ENCODE data around the gene PCYOX1L.

Gene PCYOX1L

GRCh38 chr5:149357370-149358293 lies at the start of gene PCYOX1L:
TSS of gene PCYOX1L (plus strand) at chr5:149358046. CDS start at chr5:149358069, 23 bp downstream.
- DNase-seq (ENCODE audit: low read depth in 2 of 3, low spot score in 1 of 3): peak; percentile 75 to 98 (median 95)

- DNase-seq (ENCODE audit: low read depth in 2 of 3, low spot score in 1 of 3): no peak
These were observed 48.5 kb upstream of the PCYOX1L start for GRCh38 chr5:149309354-149309753.

GRCh38 chr5:149310488-149310887 lies 47.4 kb upstream of the PCYOX1L start:
- DNase-seq (ENCODE audit: low read depth in 2 of 3, low spot score in 1 of 3): no peak

- DNase-seq (ENCODE audit: low read depth in 2 of 3, low spot score in 1 of 3): no peak
These were observed 46.7 kb upstream of the PCYOX1L start for GRCh38 chr5:149310947-149311658.

- no peak for DNase-seq (ENCODE audit: low read depth in 2 of 3, low spot score in 1 of 3)
These were observed 44.5 kb upstream of the PCYOX1L start for GRCh38 chr5:149313151-149313841.

- no peak for DNase-seq (ENCODE audit: low read depth in 2 of 3, low spot score in 1 of 3)
These were observed 43.2 kb upstream of the PCYOX1L start for GRCh38 chr5:149314571-149315111.

GRCh38 chr5:149315753-149316152 lies 42.1 kb upstream of the PCYOX1L start:
- no peak for DNase-seq (ENCODE audit: low read depth in 2 of 3, low spot score in 1 of 3)

GRCh38 chr5:149317281-149318048 lies 40.4 kb upstream of the PCYOX1L start:
- DNase-seq (ENCODE audit: low read depth in 2 of 3, low spot score in 1 of 3): peak in 2 of 3 donors; percentile 4 to 14

- DNase-seq (ENCODE audit: low read depth in 2 of 3, low spot score in 1 of 3): no peak
These were observed 38.7 kb upstream of the PCYOX1L start for GRCh38 chr5:149319174-149319573.

- no peak for DNase-seq (ENCODE audit: low read depth in 2 of 3, low spot score in 1 of 3)
These were observed 37.0 kb upstream of the PCYOX1L start for GRCh38 chr5:149320791-149321330.

GRCh38 chr5:149322518-149322917 lies 35.3 kb upstream of the PCYOX1L start:
- DNase-seq (ENCODE audit: low read depth in 2 of 3, low spot score in 1 of 3): no peak

GRCh38 chr5:149323210-149323609 lies 34.6 kb upstream of the PCYOX1L start:
- no peak for DNase-seq (ENCODE audit: low read depth in 2 of 3, low spot score in 1 of 3)

- no peak for DNase-seq (ENCODE audit: low read depth in 2 of 3, low spot score in 1 of 3)
These were observed 34.1 kb upstream of the PCYOX1L start for GRCh38 chr5:149323621-149324205.

GRCh38 chr5:149324641-149325040 lies 33.2 kb upstream of the PCYOX1L start:
- DNase-seq (ENCODE audit: low read depth in 2 of 3, low spot score in 1 of 3): no peak

- DNase-seq (ENCODE audit: low read depth in 2 of 3, low spot score in 1 of 3): no peak
These were observed 32.6 kb upstream of the PCYOX1L start for GRCh38 chr5:149325166-149325735.

GRCh38 chr5:149325894-149326293 lies 32.0 kb upstream of the PCYOX1L start:
- DNase-seq (ENCODE audit: low read depth in 2 of 3, low spot score in 1 of 3): no peak

- no peak for DNase-seq (ENCODE audit: low read depth in 2 of 3, low spot score in 1 of 3)
These were observed 31.2 kb upstream of the PCYOX1L start for GRCh38 chr5:149326611-149327010.

- DNase-seq (ENCODE audit: low read depth in 2 of 3, low spot score in 1 of 3): no peak
These were observed 29.7 kb upstream of the PCYOX1L start for GRCh38 chr5:149328177-149328576.

GRCh38 chr5:149333711-149334443 lies 24.0 kb upstream of the PCYOX1L start:
- no peak for DNase-seq (ENCODE audit: low read depth in 2 of 3, low spot score in 1 of 3)

Measured in stimulated activated CD4-positive, alpha-beta T cell treated with anti-CD3 and anti-CD28 coated beads, Interleukin-12 subunit alpha, Interleukin-12 subunit beta, amount 100 ng/mL, for 48 hours (primary cell).